ENCODE measurements around the gene MAP7. TPM values are rescaled to one million over a fixed set of nuclear protein-coding genes. Genes with fewer than 3 reads are reported as not detected.

Gene MAP7
- total and polyA plus RNA-seq, 2 of the 13 experiments (the other 11 are each of a cell fraction or from before 2014, with no cell fraction given), result 0.04 TPM; not detected in 1

- 0% methylated on average over 1 of the region's 1 CpG for WGBS (ENCODE audit: low lambda C conversion rate)
- in situ Hi-C loops (cut with HindIII; ENCODE audit: extremely low pct_ligation_motif_present, low pct_unique_long_range_greater_than_20kb), result no loop called here
These were observed 21.7 kb downstream of the MAP7 start for GRCh38 chr6:136528477-136528876.

DNA sequence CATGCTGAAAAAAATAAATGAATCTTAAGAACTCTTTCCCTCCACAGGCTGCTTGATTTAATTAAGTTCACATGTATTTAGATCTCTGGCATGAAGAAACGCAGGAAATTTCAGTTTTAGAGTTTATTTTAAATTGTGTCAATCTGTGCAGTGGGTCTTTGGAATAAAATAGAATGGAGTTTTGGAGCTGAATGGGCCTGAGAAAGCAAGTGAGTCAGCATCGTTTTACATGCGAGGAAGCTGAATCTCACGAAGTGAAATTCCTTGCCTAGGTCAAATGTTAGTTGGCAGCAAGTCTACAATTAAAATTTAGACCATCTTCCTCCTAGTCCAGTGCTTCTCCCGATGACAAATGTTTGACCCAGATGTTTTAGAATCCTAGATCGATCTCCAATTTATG lies 22.4 kb downstream of the MAP7 start:
- CTCF ChIA-PET (ENCODE audit: low intra/inter-chr PET ratio, low total read pairs), result no interaction called here
- in situ Hi-C loops (cut with HindIII; ENCODE audit: extremely low pct_ligation_motif_present, low pct_unique_long_range_greater_than_20kb), result no loop called here
- H3K4me1 ChIP-seq (ENCODE audit: insufficient read depth, low read length), result no peaks in the 10 kb centered on the region
- H3K9ac ChIP-seq (ENCODE audit: insufficient read depth, low read depth, low read length), result no peak overlapping the region
- no TSS peak for BruUV-seq (replicated peaks)
- H3K4me2 ChIP-seq (ENCODE audit: low read depth, low read length), result no peak overlapping the region
- POLR2A ChIA-PET, result no interaction called here
- H3K27ac ChIP-seq (ENCODE audit: extremely low read length, insufficient read depth, low read length), result no peak overlapping the region
- no peaks in the 10 kb centered on the region for H3K36me3 ChIP-seq (replicated peaks in 1 of 2; ENCODE audit: control insufficient read depth in 1 of 2, insufficient read depth in 2 of 2, low read length in 2 of 2)
- ATAC-seq, result no peak
- H4K20me1 ChIP-seq (ENCODE audit: insufficient read depth, low read length), result no peaks in the 10 kb centered on the region
- H2AFZ ChIP-seq (ENCODE audit: low read length), result no peak overlapping the region
- 11% methylated on average over 6 of the region's 6 CpGs for WGBS (ENCODE audit: low lambda C conversion rate)
- intact Hi-C loops (cut with micrococcal nuclease; ENCODE audit: unreplicated experiment), result no loop called here
- DNase-seq (ENCODE audit: low spot score), result no peak
- H3K27me3 ChIP-seq (ENCODE audit: control insufficient read depth in 1 of 2, insufficient read depth in 2 of 2, low read length in 2 of 2), result peaks cover 0 to 17% of the 10 kb centered on the region in 2 experiments; a peak in 2 of 5 replicates
- H3K9me3 ChIP-seq (ENCODE audit: low read length), result no peaks in the 10 kb centered on the region
- FAIRE-seq, result no peak
- H3K79me2 ChIP-seq (ENCODE audit: insufficient read depth, low read length), result no peaks in the 10 kb centered on the region
- H3K4me3 ChIP-seq (replicated peaks in 1 of 3; ENCODE audit: insufficient read depth in 1 of 3, low read depth in 2 of 3, low read length in 3 of 3), result no peak overlapping the region
- no peak for TF ChIP-seq ZNF350 (CRISPR knock-in tag; IDR thresholded peaks at IDR 0.05; ENCODE audit: borderline replicate concordance, low read depth)
- no peak for TF ChIP-seq KDM1A (CRISPR knock-in tag; IDR thresholded peaks at IDR 0.05)
- TF ChIP-seq ZNF460 (CRISPR knock-in tag; IDR thresholded peaks at IDR 0.05; ENCODE audit: borderline replicate concordance), result no peak
- TF ChIP-seq, protein P1, sequence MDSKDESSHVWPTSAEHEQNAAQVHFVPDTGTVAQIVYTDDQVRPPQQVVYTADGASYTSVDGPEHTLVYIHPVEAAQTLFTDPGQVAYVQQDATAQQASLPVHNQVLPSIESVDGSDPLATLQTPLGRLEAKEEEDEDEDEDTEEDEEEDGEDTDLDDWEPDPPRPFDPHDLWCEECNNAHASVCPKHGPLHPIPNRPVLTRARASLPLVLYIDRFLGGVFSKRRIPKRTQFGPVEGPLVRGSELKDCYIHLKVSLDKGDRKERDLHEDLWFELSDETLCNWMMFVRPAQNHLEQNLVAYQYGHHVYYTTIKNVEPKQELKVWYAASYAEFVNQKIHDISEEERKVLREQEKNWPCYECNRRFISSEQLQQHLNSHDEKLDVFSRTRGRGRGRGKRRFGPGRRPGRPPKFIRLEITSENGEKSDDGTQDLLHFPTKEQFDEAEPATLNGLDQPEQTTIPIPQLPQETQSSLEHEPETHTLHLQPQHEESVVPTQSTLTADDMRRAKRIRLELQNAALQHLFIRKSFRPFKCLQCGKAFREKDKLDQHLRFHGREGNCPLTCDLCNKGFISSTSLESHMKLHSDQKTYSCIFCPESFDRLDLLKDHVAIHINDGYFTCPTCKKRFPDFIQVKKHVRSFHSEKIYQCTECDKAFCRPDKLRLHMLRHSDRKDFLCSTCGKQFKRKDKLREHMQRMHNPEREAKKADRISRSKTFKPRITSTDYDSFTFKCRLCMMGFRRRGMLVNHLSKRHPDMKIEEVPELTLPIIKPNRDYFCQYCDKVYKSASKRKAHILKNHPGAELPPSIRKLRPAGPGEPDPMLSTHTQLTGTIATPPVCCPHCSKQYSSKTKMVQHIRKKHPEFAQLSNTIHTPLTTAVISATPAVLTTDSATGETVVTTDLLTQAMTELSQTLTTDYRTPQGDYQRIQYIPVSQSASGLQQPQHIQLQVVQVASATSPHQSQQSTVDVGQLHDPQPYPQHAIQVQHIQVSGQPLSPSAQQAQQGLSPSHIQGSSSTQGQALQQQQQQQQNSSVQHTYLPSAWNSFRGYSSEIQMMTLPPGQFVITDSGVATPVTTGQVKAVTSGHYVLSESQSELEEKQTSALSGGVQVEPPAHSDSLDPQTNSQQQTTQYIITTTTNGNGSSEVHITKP (CRISPR knock-in tag; IDR thresholded peaks at IDR 0.05; ENCODE audit: low read depth), result no peak
- TF ChIP-seq POLR2AphosphoS5 (IDR thresholded peaks at IDR 0.05; ENCODE audit: low read depth, low read length), result no peak
- no peak for TF ChIP-seq ZNF574 (CRISPR knock-in tag; IDR thresholded peaks at IDR 0.05)
- no peak for TF ChIP-seq IRF2 (CRISPR knock-in tag; IDR thresholded peaks at IDR 0.05)
- TF ChIP-seq MED8 (CRISPR knock-in tag; IDR thresholded peaks at IDR 0.05; ENCODE audit: insufficient replicate concordance), result no peak
- TF ChIP-seq PRPF4 (IDR thresholded peaks at IDR 0.05; ENCODE audit: low read depth, low read length, poor library complexity, severe bottlenecking), result no peak
- TF ChIP-seq MIER3 (CRISPR knock-in tag; IDR thresholded peaks at IDR 0.05; ENCODE audit: borderline replicate concordance), result no peak
- no peak for TF ChIP-seq ZNF292 (CRISPR knock-in tag; IDR thresholded peaks at IDR 0.05; ENCODE audit: borderline replicate concordance, low read depth)

More at GRCh38 chr6:136528477-136528876, 21.7 kb downstream of the MAP7 start:
- Histone ChIP-seq H3K4me1 (ENCODE audit: insufficient read depth, low read length) (no peaks in the 10 kb centered on the region), H3K79me2 (ENCODE audit: insufficient read depth, low read length) (no peaks in the 10 kb centered on the region), H3K9ac (ENCODE audit: insufficient read depth, low read depth, low read length) (no peak overlapping the region), H4K20me1 (ENCODE audit: insufficient read depth, low read length) (no peaks in the 10 kb centered on the region), H3K36me3 (replicated peaks in 1 of 2; ENCODE audit: control insufficient read depth in 1 of 2, insufficient read depth in 2 of 2, low read length in 2 of 2) (no peaks in the 10 kb centered on the region), H3K4me3 (replicated peaks in 1 of 3; ENCODE audit: insufficient read depth in 1 of 3, low read depth in 2 of 3, low read length in 3 of 3) (no peak overlapping the region), H3K4me2 (ENCODE audit: low read depth, low read length) (no peak overlapping the region), H2AFZ (ENCODE audit: low read length) (no peak overlapping the region), H3K9me3 (ENCODE audit: low read length) (no peaks in the 10 kb centered on the region), H3K27ac (ENCODE audit: extremely low read length, insufficient read depth, low read length) (no peak overlapping the region), H3K27me3 (ENCODE audit: control insufficient read depth in 1 of 2, insufficient read depth in 2 of 2, low read length in 2 of 2) (peaks cover 0 to 20% of the 10 kb centered on the region in 2 experiments; a peak in 3 of 5 replicates)
- no TSS peak for BruUV-seq (replicated peaks)
- intact Hi-C loops (cut with micrococcal nuclease; ENCODE audit: unreplicated experiment), result no loop called here
- DNase-seq (ENCODE audit: low spot score) (no peak), ATAC-seq (no peak), FAIRE-seq (no peak)
- no peak for TF ChIP-seq ZNF337 (CRISPR knock-in tag; IDR thresholded peaks at IDR 0.05; ENCODE audit: borderline replicate concordance, low read depth)
- no peak for TF ChIP-seq ISX (CRISPR knock-in tag; conservative IDR thresholded peaks at IDR 0.05)
- POLR2A ChIA-PET, result no interaction called here
- CTCF ChIA-PET (ENCODE audit: low intra/inter-chr PET ratio, low total read pairs), result no interaction called here

Measured in HepG2 (cell line).